Skeletal muscle satellite cell (primary cell): ENCODE data around the gene VASN.
"Not testable (repeated sequence)": the region's sequence is repeated elsewhere in the genome, so short reads cannot be mapped to it uniquely, and the experiment has no call there.

Experiments used
- H3K27me3 ChIP-seq: 2 replicates; pipeline ENCODE4 v1.7.0; 2013; ENCODE audit warnings: low read length; ENCODE audit not compliant: control insufficient read depth, insufficient read depth
- H3K36me3 ChIP-seq: 2 replicates; pipeline ENCODE4 v1.7.0; 2013; ENCODE audit warnings: mild to moderate bottlenecking, control low read depth, low read length; ENCODE audit not compliant: insufficient read depth
- H3K4me1 ChIP-seq: 2 replicates; pipeline ENCODE4 v1.7.0; 2013; ENCODE audit warnings: low read length; ENCODE audit not compliant: control insufficient read depth, insufficient read depth
- H3K4me2 ChIP-seq: 2 replicates; pipeline ENCODE4 v1.7.0; 2013; ENCODE audit warnings: mild to moderate bottlenecking, low read length
- H3K4me3 ChIP-seq: 2 replicates; pipeline ENCODE4 v1.7.0; 2013; ENCODE audit warnings: low read length
- H3K9ac ChIP-seq: 2 replicates; pipeline ENCODE4 v1.7.0; 2013; ENCODE audit warnings: mild to moderate bottlenecking, low read depth, low read length, moderate library complexity
- H3K9me3 ChIP-seq: replicated peaks from 2 replicates; pipeline ENCODE4 v1.7.0; 2013; ENCODE audit warnings: mild to moderate bottlenecking, control low read depth, low read length

VASN gene

DNA sequence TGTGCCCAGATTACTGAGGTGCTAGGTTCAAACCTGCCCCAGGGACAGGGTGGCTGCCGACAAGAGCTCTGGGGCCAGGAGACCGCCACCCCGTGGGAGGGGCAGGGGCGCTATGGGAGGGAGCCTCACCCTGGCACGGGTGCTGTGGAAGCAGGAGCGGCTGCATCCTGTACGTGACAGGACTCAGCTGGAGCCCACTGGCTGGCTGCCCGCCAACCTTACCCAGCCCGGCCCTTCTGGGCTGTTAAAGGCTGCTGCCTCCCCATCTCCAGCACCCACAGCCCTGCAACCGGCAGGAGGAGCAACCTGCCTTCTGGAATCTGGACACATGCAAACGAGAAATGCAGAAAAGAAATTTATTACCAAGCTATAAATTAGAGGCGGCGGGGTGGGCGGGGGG lies 31.7 kb upstream of the VASN start:
- Histone ChIP-seq H3K9ac (no peak overlapping the region), H3K4me2 (no peak overlapping the region), H3K4me3 (no peak overlapping the region), H3K9me3 (no peaks in the 10 kb centered on the region), H3K27me3 (no peaks in the 10 kb centered on the region), H3K4me1 (no peaks in the 10 kb centered on the region), H3K36me3 (peaks cover 54% of the 10 kb centered on the region)

DNA sequence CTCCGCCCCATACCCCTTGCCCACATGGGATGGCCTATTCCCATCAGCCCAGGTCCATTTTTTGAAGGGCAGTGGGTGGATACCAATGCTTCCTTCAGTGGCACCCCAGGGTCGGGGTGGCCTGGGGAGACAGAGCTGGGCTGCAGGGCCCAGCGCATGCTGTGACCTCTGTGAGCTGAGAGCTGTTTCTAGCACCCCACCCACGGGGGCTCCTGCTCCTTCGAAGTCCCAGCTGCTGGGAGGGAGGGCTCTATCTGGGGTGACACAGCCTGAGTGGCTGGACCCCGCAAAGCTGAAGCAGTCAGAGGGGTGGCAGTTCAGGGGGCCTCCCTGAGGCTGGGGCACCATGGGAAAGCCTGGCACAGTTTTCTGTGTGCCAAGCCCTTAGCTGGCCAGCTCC lies 31.2 kb upstream of the VASN start:
- Histone ChIP-seq H3K9ac (no peak overlapping the region), H3K4me1 (no peaks in the 10 kb centered on the region), H3K36me3 (peaks cover 49% of the 10 kb centered on the region), H3K4me3 (no peak overlapping the region), H3K4me2 (no peak overlapping the region), H3K9me3 (no peaks in the 10 kb centered on the region), H3K27me3 (no peaks in the 10 kb centered on the region)

DNA sequence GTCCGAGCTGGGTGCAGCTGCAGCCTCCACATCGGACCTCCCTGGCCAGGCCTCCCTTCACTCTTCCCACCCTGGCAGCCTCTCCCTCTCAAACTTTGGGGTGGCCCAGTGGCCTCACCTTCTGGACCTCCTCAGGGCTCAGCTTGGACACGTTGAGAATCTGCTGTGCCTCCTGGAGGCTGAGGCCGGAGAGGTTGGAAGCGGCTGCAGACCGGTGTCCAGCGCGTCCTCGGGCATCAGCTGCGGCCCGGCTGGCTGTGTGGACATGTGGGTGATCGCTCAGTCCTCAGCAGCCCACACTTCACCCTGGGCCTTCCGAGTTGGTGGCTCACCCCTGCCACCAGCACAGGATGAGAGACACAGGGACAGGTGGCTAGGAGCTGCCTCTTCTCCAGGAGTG lies 30.4 kb upstream of the VASN start:
- no peak overlapping the region for H3K4me2 ChIP-seq
- no peak overlapping the region for H3K9ac ChIP-seq
- H3K36me3 ChIP-seq = peaks cover 42% of the 10 kb centered on the region
- H3K27me3 ChIP-seq = no peaks in the 10 kb centered on the region
- H3K4me3 ChIP-seq = no peak overlapping the region
- no peaks in the 10 kb centered on the region for H3K9me3 ChIP-seq
- H3K4me1 ChIP-seq = no peaks in the 10 kb centered on the region

DNA sequence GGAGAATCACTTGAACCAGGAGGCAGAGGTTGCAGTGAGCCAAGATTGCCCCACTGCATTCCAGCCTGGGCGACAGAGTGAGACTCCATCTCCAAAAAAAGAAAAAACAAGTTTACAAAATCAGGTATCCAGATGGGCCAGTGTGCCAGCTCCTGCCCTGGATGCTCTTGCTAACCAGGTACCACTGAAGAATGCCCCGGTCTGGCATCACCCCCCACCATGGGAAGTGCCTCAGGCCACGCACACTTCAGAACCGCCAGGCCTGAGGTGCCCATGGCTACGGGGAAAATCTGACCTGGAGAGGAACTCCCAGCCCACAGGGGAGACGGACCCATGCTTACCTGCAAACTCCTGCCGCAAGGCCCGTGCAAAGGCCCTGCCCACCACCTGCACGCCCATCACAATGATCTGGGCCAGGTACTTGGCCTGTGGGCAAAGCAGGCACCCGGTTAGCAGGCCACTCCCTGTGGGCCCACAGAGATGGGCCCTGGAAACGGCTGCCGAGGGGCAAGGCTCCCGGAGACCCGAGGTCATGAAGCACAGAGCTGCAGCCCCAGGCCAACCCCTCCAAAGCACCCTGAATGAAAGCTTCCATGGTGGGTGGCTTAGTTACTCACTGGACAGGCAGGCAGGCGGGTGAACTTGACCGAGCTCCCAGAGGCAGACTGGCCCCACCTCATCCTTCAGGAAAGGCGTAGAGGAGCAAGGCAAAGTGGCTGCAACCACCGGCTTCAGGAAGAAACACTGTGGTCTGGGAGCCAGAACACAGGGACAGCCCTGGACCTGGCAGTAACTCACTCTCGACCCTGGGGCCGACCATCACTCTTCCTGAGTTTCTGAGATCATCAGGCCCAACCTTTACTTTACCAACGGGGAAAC lies 28.5 kb upstream of the VASN start:
- H3K27me3 ChIP-seq = no peaks in the 10 kb centered on the region
- H3K4me2 ChIP-seq = no peak overlapping the region
- H3K4me3 ChIP-seq = no peak overlapping the region
- H3K4me1 ChIP-seq = peaks cover 5% of the 10 kb centered on the region
- H3K36me3 ChIP-seq = peaks cover 37% of the 10 kb centered on the region
- no peaks in the 10 kb centered on the region for H3K9me3 ChIP-seq
- H3K9ac ChIP-seq = no peak overlapping the region

DNA sequence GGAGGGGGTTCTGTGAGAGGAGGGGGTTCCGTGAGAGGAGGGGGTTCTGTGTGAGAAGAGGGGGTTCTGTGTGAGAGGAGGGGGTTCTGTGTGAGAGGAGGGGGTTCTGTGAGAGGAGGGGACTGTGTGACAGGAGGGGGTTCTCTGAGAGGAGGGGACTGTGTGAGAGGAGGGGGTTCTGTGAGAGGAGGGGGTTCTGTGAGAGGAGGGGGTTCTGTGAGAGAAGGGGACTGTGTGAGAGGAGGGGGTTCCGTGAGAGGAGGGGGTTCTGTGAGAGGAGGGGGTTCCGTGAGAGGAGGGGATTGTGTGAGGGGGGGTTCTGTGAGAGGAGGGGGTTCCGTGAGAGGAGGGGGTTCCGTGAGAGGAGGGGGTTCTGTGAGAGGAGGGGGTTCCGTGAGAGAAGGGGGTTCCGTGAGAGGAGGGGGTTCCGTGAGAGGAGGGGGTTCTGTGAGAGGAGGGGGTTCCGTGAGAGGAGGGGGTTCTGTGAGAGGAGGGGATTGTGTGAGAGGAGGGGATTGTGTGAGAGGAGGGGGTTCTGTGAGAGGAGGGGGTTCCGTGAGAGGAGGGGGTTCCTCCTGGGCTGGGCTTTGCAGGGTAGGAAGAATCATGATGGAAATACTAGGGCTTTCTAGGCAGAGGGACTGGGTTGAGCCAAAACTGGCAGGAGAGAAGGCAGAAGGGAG lies 27.2 kb upstream of the VASN start:
- peaks cover 24% of the 10 kb centered on the region for H3K36me3 ChIP-seq
- not testable (repeated sequence) for H3K27me3 ChIP-seq, H3K4me3 ChIP-seq, H3K9ac ChIP-seq, H3K9me3 ChIP-seq, H3K4me2 ChIP-seq, H3K4me1 ChIP-seq

DNA sequence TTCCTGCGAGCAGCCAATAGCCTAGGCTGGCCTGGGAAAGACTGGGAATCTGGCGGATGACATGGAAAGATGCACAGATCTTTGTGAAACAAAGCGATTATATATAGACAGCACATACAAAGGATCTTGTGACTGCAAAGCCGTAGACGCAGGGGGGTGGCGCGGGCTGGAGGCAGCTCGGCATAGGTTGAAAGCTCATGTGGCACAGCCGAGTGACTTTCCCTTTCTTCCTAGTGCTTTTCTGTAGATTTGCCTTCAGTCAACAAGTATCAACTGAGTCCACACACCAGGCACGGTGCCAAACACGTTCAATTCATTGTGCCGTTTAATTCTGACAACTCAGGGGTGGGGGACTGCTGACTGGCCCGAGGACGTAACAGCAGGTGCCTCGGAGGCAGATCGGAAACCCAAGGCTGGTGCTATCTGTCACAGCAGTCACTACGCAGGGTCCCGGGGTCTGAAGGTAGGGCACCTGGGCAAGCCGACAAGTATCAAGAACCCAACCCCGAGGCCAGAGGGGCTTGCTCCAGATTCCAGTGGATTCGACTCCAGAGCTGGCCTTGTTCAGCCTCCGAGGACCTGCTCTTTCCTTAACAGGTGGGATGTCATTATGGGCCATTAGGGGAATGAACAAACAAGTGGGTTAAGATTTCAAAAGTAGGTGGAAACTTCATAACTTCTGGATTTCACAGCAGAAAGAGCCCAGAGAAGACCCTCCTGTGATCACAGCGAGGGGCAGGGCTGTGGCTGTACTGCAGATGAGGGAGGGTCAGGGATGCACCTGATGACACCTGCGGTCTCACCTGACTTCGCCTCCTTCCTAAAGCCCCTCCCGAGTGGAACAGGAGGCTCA lies 26.4 kb upstream of the VASN start:
- H3K36me3 ChIP-seq = peaks cover 20% of the 10 kb centered on the region
- peaks cover 15% of the 10 kb centered on the region for H3K4me1 ChIP-seq
- H3K4me2 ChIP-seq = no peak overlapping the region
- H3K9me3 ChIP-seq = no peaks in the 10 kb centered on the region
- no peak overlapping the region for H3K4me3 ChIP-seq
- H3K9ac ChIP-seq = no peak overlapping the region
- H3K27me3 ChIP-seq = no peaks in the 10 kb centered on the region

DNA sequence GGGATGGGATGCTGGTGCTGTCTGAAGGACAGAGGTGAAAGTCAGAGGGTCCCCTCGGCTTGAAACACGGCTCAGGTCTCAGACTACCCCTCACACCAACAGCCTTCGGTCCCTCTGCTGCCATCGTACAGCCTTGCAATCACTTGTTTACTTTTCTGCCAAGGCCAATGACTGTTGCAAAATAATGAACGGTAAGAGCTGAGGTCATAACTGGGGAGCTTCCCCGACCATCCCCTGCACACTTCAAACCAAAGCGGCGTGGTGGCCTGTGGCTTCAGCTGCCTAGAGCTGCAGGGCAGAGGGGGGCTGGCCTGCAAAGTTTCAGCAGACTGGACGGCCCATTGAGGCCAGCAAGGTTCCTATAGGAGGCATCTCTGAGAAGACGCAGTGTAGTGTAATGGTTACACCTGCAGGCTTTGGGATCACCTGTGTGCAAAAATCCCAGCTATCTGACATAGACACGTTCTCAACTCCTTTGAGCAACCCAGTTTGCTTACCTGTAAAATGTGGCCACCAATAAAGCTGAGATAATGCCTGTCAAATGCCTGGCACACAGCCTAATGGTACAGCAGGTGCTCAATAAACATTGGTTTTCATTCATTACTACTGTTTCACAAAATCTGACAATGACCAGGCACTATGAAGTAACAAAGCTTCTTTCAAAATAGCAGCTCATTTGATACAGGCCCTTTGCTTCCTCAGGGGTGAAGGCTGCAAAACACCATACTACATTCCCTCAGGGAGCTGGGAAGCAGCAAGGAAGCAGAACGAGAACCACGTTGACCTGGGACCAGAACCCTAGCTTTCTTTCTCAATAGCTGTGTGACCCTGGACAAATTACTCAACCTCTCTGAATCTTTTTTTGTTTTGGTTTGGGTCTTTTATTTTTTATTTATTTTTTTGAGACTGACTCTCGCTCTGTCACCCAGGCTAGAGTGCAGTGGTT lies 25.5 kb upstream of the VASN start:
- Histone ChIP-seq H3K36me3 (peaks cover 13% of the 10 kb centered on the region), H3K4me1 (peaks cover 15% of the 10 kb centered on the region), H3K27me3 (no peaks in the 10 kb centered on the region)

DNA sequence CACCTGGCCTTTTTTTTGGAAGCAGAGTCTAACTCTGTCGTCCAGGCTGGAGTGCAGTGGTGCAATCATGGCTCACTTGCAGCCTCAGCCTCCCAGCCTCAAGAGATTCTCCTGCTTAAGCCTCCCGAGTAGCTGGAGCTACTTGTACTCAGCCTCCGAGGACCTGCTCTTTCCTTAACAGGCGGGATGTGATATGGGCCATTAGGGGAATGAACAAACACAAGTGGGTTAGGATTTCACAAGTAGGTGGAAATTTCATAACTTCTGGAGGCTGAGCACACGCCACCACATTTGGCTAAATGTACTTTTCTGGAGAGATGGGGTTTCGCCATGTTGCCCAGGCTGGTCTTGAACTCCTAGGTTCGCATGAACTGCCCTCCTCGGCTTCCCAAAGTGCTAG lies 24.6 kb upstream of the VASN start:
- Histone ChIP-seq H3K4me3 (no peak overlapping the region), H3K4me2 (no peak overlapping the region), H3K9me3 (no peaks in the 10 kb centered on the region), H3K9ac (no peak overlapping the region), H3K4me1 (peaks cover 22% of the 10 kb centered on the region), H3K36me3 (peaks cover 6% of the 10 kb centered on the region), H3K27me3 (no peaks in the 10 kb centered on the region)

More for the DNA sequence above, 25.5 kb upstream of the VASN start:
- Histone ChIP-seq H3K4me3 (no peak overlapping the region), H3K4me2 (no peak overlapping the region), H3K9ac (no peak overlapping the region), H3K9me3 (no peaks in the 10 kb centered on the region)

DNA sequence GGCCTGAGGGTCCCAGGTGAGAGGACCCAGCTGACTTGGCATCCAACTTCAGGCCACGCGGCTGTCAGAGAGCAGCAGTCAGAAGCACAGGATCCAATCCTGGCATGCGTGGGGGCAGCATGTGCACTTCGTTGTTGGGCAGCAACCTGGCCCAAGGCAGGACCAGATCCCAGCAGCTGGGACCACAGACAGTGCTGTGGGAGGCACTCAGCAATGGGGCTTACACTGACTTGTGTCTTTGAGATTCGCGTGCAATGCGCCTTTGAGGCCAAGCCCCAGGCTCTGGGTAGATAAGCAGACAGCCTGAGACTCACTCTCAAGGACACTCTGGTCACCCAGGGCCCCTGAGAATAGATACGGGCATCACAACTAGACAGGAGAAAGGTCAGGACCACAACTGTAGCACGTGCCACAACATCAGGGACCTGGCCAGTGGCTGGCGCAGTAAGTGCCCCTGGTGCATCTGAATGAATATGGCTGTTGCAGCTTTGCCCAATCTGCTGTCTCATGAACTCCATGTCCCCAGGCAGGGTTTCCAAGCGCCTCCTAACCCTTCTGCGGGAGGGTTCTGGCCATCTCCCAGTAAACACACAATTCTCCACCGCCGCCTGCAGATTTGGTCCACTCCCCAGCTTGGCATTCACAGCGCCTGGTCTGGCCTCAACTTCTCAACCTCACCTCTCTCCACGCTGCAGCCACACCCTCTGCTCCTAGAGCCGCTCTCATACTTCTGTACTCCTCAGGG lies 23.7 kb upstream of the VASN start:
- no peak overlapping the region for H3K4me2 ChIP-seq
- H3K4me3 ChIP-seq = no peak overlapping the region
- H3K27me3 ChIP-seq = no peaks in the 10 kb centered on the region
- H3K9me3 ChIP-seq = no peaks in the 10 kb centered on the region
- H3K4me1 ChIP-seq = peaks cover 28% of the 10 kb centered on the region
- H3K9ac ChIP-seq = no peak overlapping the region
- H3K36me3 ChIP-seq = peaks cover 6% of the 10 kb centered on the region

DNA sequence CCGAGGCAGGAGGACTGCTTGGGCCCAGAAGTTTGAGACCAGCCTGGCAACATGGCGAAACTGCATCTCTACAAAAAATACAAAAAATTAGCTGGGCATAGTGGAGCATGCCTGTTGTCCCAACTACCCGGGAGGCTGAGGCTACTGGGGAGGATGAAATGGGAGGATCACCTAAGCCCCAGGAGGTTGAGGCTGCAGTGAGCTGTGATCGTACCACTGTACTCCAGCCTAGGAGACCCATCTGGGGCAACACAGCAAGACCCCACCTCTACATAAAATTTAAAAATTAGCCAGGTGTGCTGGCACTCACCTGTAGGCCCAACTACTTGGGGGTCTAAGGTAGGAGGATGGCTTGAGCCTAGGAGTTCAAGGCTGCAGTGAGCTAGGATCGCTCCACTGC lies 22.3 kb upstream of the VASN start:
- Histone ChIP-seq H3K4me2 (peak overlapping the region; percentile 82), H3K36me3 (peaks cover 4% of the 10 kb centered on the region), H3K4me1 (peaks cover 28% of the 10 kb centered on the region), H3K9ac (no peak overlapping the region), H3K4me3 (no peak overlapping the region), H3K27me3 (no peaks in the 10 kb centered on the region), H3K9me3 (no peaks in the 10 kb centered on the region)
